HT1080 (cell line): ENCODE data around the gene MYOCOS. TPM values are rescaled to one million over a fixed set of nuclear protein-coding genes. Genes with fewer than 3 reads are reported as not detected.
"Not testable (repeated sequence)": the region's sequence is repeated elsewhere in the genome, so short reads cannot be mapped to it uniquely, and the experiment has no call there.

ENCODE experiments used
- DNase-seq: peaks from one replicate; pipeline ENCODE4 v3.0.0-alpha.2; 2015; ENCODE audit warnings: low read depth
- polyA plus RNA-seq, 2 experiments: library from polyadenylated mRNA; depleted of rRNA; stranded (reverse); fragments of >200 nt; gene quantifications; 2 replicates each; pipeline ENCODE4 v1.2.3, GENCODE V29; 2015
- total RNA-seq: library from RNA; depleted of rRNA; stranded (reverse); fragments of >200 nt; shearing (Covaris generic); gene quantifications from 2 replicates; pipeline ENCODE4 v1.2.3, GENCODE V29; 2014; rRNA removed

The MYOCOS gene
- not detected in 2 replicates for total RNA-seq
- not detected in 2 replicates for polyA plus RNA-seq (2015; cell fraction: cytosol; rRNA removed)
- polyA plus RNA-seq (2015; cell fraction: nucleus; rRNA removed), result not detected in 2 replicates

DNA sequence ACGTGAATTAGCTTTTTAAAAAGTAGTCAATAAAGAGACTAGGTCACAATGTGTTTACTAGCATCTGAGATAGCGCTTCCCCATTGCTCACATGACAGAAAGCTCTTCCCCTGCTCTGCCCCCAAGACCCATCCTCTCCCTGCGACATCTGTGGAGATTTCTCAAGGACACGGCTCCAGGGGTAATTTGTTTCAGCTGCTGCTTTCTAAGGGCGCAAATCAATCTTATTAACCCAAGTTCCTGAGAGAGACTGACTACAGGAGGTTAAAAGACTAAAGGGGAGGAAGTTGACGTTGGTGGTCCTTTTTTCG lies at the start of gene MYOCOS:
TSS of gene MYOCOS (plus strand) at position 92 of the 311 bp plus-strand sequence. CDS start 1,641 bp downstream, outside the sequence.
- no peak for DNase-seq

- no peak for DNase-seq
Measured at GRCh38 chr1:171576144-171576543, 45.9 kb upstream of the MYOCOS start.

DNA sequence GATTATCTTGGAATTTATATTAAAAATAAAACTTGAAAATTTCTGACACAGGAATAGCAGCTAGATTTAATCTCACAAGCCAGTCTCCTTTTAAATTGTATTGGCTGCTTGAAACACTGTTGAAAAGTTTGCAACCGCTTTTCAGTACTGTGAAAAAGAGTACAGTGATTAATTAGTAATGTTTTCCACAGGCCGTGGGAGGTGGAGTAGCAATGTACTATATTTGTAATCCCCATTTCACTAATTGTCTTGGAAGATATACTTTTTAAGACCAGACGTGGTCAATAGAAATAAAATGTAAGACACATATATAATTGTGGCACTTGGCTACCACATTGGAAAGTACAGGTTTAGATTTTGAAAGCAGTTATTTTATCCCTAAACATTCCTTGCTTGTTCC lies 40.8 kb upstream of the MYOCOS start:
- DNase-seq, result no peak

- no peak for DNase-seq
Measured at GRCh38 chr1:171581766-171582165, 40.3 kb upstream of the MYOCOS start.

GRCh38 chr1:171582589-171582988 lies 39.5 kb upstream of the MYOCOS start:
- DNase-seq, result no peak

GRCh38 chr1:171583591-171584201 lies 38.3 kb upstream of the MYOCOS start:
- DNase-seq, result no peak

DNA sequence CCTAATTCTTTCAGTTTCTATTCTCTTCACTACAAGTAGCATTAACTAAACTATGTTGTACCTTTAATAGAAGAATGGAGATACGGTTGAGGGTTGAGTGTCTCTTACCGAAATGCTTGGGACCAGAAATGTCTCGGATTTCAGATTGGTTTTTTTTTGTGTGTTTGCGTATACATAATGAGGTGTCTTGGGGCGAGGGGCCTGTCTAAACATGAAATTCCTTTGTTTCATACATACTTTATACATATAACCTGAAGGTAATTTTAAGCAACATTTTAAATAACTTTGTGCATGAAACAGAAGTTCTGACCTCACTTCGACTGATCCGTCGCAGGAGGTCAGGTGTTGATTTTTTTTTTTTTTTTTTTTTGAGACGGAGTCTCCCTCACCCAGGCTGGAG lies 36.3 kb upstream of the MYOCOS start:
- no peak for DNase-seq

- DNase-seq, result no peak
Measured at GRCh38 chr1:171588230-171588629, 33.8 kb upstream of the MYOCOS start.

GRCh38 chr1:171590022-171590421 lies 32.0 kb upstream of the MYOCOS start:
- DNase-seq, result no peak

- DNase-seq, result no peak
Measured at GRCh38 chr1:171595324-171595723, 26.7 kb upstream of the MYOCOS start.

DNA sequence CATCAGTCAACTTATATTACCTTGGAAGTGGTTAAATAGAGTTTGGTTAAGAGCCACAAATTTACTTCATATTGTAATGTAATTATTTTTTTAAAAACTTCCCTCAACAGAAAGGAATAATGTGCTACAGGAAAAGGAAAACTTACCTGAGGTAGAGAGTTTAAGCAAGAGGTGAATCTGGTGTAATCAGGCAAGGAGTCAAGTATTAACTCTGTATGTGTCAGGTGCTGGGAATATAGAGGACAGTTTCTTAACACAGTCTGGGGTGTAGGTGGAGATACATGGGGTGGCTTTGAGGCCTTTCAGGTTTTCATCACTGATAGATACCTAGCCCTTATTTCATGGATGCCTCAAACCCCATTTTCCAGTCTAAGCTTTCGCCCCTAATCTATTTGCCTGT lies 25.9 kb upstream of the MYOCOS start:
- DNase-seq, result no peak

DNA sequence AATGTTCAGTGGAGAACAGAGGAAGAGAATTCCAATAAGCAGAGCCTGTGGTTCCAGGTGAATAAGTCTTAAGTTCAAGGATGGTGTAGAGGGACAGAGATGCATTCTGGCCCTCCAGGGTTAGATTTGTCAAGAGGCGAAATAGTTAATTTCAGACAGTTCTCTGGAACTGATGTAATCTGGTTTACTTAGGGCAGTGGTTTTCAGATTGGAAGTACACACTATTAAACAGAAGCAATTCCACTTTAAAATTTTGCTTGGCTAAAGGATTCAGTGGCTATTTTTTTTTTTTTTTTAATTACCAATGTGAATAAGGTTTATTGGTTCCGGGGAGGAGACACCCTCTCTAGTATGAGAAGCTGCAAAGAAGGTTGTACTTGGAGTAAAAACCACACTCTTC lies 25.3 kb upstream of the MYOCOS start:
- DNase-seq, result no peak

GRCh38 chr1:171597203-171597602 lies 24.8 kb upstream of the MYOCOS start:
- no peak for DNase-seq

DNA sequence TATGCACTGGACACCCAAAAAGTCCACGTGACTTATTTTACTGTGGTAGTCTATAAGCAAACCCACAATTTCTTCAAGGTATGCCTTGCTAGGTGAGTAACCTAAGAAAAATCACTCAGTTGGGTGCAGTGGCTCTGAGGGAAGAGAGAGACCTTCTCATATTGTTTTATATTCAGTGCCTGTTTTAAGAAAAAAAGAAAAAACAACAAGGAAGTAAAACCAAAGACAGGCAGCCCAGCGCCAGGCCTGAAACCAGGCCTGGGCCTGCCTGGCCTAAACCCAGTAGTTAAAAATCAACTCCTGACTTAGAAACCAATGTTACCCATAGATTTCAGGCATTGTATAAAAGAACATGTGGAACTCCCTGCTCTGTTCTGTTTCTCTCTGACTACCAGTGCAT lies 21.7 kb upstream of the MYOCOS start:
- not testable (repeated sequence) for DNase-seq

- no peak for DNase-seq
Measured at GRCh38 chr1:171600862-171601261, 21.2 kb upstream of the MYOCOS start.

DNA sequence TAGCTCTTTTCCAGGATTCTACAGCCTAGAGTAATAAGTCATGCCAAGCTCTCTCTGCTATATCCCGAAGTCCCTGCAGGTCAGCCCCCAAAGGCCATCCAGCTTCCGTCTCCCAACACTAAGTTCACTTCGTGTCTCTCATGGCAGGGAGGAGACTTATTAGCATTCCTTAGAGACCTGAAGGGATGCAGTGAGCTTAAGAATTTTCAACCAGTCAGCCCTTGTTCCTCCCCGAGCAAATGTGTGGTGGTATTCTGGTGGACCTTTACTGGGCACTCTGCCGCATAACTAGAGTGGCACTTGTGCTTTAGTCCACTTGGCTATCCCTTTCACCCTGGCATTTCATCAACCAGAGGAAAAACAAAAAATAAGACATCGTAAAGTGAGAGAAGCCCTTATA lies 19.0 kb upstream of the MYOCOS start:
- not testable (repeated sequence) for DNase-seq

GRCh38 chr1:171606402-171606941 lies 15.6 kb upstream of the MYOCOS start:
- DNase-seq, result no peak

GRCh38 chr1:171610385-171610784 lies 11.7 kb upstream of the MYOCOS start:
- peak; percentile 34 for DNase-seq

- DNase-seq, result peak; percentile 18
Measured at GRCh38 chr1:171611306-171611705, 10.7 kb upstream of the MYOCOS start.

- no peak for DNase-seq
Measured at GRCh38 chr1:171613282-171613681, 8.8 kb upstream of the MYOCOS start.

GRCh38 chr1:171615122-171615906 lies 6.7 kb upstream of the MYOCOS start:
- not testable (repeated sequence) for DNase-seq

GRCh38 chr1:171616586-171616985 lies 5.5 kb upstream of the MYOCOS start:
- DNase-seq, result no peak
